GM12891 (cell line): ENCODE data around the gene ZSWIM5.
"Not testable (repeated sequence)": the region's sequence is repeated elsewhere in the genome, so short reads cannot be mapped to it uniquely, and the experiment has no call there.

Experiments used
- DNase-seq: peaks from one replicate; pipeline ENCODE4 v3.0.0; 2011; ENCODE audit warnings: low spot score; ENCODE audit not compliant: insufficient read length
- FAIRE-seq: peaks from 2 replicates; lab custom pipeline; 2011; peaks lifted over from hg19 to GRCh38; lab: Jason Lieb, UNC
- PAX5 ChIP-seq: IDR thresholded peaks from 2 replicates; pipeline ENCODE4 v1.6.1; 2011; ENCODE audit warnings: low read length, moderate library complexity, mild to moderate bottlenecking; ENCODE audit not compliant: insufficient read depth, severe bottlenecking
- POLR2A ChIP-seq: IDR thresholded peaks from 2 replicates; pipeline ENCODE4 v1.6.1; 2011; ENCODE audit warnings: low read depth, low read length, control low read depth
- POLR2AphosphoS5 ChIP-seq: IDR thresholded peaks from 2 replicates; pipeline ENCODE4 v1.6.1; 2011; ENCODE audit warnings: low read depth, low read length, control low read depth
- POU2F2 ChIP-seq: IDR thresholded peaks from 2 replicates; pipeline ENCODE4 v1.6.1; 2011; ENCODE audit warnings: low read depth, mild to moderate bottlenecking, control low read depth, low read length, moderate library complexity
- SPI1 ChIP-seq: IDR thresholded peaks from 2 replicates; pipeline ENCODE4 v1.6.1; 2011; ENCODE audit warnings: low read depth, low read length, control low read depth
- TAF1 ChIP-seq: IDR thresholded peaks from 2 replicates; pipeline ENCODE4 v1.6.1; 2011; ENCODE audit warnings: low read depth, low read length, control low read depth

The ZSWIM5 gene

DNA sequence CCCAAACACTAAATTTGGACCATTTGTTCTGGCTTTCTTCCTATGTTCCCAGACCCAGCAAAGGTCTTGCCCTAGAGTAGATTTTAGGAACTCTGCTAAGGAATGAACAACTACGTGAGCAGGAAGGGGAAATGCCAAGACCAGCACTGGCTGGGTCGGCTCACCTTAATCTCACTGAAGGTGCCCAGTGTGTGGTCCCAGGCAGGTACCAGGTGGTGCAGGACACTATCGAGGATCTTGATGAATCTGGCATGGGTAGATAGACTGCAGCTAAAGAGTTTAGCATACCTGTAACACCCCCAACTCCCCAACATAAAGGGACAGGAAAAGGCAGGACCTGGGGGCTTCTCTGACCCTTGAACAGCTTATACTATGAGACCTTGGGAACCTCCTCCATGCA lies 198.3 kb downstream of the ZSWIM5 start:
- FAIRE-seq (no peak), DNase-seq (no peak)
- no peak for TF ChIP-seq POLR2A
- no peak for TF ChIP-seq POLR2AphosphoS5
- TF ChIP-seq POU2F2 = no peak
- TF ChIP-seq SPI1 = no peak
- TF ChIP-seq TAF1 = no peak
- no peak for TF ChIP-seq PAX5

DNA sequence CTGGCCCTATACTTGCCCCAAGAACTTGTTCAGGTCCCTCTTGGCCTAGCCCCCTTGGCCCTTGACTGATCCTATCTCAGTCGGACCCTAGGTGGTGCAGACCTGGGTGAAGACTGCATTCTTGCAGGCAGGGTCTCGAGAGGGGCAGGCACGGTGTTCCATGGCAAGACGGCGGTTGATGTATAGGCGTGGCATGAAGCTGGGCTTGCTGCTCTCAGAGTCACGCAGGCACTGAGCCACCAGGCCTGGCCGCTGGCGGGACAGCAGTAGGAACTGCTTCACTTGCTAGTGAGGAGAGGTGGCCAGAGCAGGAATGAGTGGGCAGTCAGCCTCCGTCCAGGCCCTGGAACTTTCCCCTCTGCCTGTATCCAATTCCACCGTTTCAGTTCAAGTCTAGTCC lies 199.1 kb downstream of the ZSWIM5 start:
- TF ChIP-seq POLR2AphosphoS5 (no peak), PAX5 (no peak), POU2F2 (no peak), POLR2A (no peak), SPI1 (no peak), TAF1 (no peak)
- no peak for DNase-seq
- FAIRE-seq = no peak

DNA sequence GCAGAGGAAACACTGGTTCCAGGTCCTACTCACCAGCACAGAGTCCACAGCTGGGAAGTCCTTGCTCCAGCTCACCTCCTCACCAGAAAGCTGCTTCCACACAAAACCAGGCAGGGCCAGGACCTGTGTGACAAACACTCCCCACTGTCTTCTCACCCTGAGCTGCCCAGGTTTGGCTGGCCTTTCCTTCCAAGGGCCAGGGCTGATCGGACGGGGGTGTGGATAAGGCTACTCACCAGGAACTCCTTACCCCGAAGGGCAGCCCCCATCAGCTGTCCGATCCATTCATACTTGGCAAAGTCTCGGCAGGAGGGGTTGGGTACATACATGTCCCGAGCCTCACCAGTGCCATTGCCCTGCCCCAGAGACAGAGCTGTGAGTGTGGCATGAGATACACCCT lies 200.6 kb downstream of the ZSWIM5 start:
- TF ChIP-seq POLR2AphosphoS5 = no peak
- TF ChIP-seq POU2F2 = no peak
- TF ChIP-seq PAX5 = no peak
- no peak for TF ChIP-seq SPI1
- TF ChIP-seq TAF1 = no peak
- TF ChIP-seq POLR2A = no peak
- FAIRE-seq = no peak
- no peak for DNase-seq

DNA sequence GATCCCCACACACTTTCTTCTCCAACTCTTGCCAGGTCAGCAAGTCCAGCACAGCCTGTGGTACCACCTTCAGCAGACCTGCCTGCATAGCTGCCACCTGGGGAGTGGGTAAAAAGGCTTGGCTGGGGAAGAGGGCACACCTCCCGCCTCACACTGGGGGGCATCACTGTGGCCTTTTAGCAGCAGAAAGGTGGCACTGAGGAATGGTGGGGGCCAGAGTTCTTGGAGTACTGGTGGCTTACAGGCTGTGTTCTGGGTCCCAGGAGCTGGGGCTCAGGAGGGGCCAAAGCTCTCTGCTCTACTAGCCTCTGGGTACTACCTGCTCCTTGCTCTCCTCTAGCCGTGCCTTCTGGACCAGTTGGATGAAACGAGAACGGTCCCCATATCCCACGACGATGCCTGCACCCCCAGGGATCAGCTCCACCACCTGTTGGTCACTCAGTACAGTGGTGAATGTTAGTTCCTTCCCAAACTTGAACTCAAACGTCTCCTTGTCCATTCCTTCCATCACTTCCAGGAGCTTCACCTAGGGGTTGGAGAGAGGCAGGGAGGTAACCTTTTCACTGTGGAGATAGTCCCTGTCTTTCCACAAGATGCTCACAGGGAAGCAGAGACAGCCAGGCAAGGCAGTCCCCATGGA lies 202.0 kb downstream of the ZSWIM5 start:
- FAIRE-seq (no peak), DNase-seq (no peak)
- TF ChIP-seq SPI1 (no peak), POLR2AphosphoS5 (no peak), PAX5 (no peak), TAF1 (no peak), POU2F2 (no peak), POLR2A (no peak)

DNA sequence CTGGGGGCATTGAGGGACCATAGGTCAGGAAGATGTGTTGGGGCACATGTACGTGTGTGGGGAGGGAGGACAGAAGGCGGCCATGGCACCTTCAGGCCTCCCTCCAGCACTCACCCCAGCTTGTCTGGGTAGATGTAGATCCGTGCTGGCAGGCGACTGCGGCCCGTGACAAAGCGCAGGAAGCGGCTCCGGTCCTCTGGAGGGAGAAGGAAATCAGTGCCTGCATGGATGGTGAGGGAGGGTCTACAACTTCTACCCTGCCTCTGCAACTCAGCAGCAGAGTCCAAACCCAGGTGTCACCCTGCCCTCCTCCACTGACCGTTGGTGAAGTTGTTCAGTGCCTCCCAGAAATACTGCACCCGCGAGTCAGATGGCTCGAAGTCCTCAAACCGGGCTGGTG lies 202.7 kb downstream of the ZSWIM5 start:
- TF ChIP-seq TAF1 (no peak), POU2F2 (no peak), PAX5 (no peak), SPI1 (no peak), POLR2AphosphoS5 (no peak), POLR2A (no peak)
- no peak for FAIRE-seq
- DNase-seq = no peak

DNA sequence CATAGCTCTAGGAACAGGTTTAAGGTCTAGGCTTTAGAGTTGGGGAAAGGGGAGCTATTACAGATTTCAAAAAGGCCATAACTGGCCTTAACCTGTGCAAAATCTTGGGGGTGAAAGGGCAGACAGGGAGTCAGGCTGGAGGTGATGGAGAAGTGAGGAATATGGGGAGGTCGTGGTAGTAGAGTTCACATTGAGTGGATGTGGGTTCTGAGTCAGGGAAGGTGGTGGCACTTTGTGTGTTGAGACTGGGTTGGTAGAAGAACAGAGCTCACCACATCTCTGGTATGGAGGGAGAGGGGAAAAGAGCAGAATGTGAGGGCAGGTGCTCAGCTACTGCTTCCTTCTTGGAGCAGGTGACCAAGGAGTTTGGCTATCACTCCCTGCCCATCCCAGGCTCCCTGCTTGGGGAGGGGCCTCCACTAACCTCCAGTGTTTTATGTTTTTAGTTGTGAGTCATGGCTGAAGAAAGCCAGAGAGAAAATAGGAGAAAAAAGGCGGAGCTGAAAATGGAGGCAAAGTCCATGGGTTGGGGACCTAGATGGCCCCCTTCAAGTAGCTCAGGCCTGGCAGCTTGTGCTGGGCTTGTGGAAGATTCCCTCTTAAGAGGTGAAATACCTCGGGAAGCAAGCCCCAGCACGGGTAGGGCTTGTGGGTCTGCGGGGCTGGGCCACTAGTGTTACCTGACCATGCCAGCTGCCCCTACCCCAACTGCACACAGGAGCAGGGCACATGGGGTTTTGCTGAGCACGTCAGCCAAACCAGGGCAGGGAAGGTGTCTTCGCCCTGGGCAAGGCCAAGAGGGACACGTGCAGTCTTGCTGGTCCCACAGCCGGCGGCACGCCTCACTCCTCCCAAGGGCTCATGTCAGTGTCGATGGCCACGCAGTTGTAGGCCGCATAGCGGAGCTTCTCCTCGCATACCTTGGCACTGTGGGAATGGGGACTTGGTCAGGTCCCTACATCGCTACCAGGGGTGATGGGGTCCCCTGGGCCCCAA lies 203.5 kb downstream of the ZSWIM5 start:
- TF ChIP-seq PAX5 (no peak), TAF1 (no peak), POU2F2 (no peak), POLR2A (no peak), POLR2AphosphoS5 (no peak), SPI1 (no peak)
- FAIRE-seq = no peak
- DNase-seq = no peak

DNA sequence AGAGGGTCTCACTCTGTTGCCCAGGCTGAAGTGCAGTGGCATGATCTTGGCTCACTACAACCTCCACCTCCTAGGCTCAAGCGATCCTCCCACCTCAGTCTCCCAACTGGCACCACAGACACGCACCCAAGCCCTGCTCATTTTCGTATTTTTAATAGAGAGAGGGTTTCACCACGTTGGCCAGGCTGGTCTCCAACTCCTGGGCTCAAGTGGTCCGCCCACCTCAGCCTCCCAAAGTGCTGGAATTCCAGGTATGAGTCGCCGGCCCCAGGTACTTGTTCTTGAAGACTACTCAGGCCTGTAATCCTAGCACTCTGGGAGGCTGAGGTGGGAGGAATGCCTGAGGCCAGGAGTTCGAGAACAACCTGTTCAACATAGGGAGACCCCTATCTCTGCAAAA lies 204.8 kb downstream of the ZSWIM5 start:
- FAIRE-seq, DNase-seq: not testable (repeated sequence)

DNA sequence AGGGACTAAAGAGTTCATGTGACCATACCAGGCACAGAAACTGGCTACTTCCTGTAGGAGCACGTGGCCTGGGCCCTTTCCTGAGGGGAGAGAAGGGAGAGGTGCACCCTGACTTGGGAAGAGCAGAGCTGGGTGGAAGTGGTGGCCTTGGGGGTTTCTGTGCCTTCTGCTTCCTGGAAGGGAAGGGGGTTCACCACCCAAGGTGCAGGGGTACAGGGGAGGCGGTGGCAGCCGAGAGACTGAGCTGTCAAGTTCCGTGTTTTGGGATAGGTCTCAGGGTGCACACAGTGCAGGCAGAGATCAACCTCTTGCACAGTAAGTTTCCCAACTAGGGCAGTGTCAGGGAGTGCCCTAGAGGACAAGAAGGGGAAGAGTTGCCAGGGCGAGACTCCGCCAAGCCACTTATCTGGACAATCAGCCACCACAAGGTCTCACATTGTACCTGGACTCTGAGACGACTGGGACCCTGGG lies 205.4 kb downstream of the ZSWIM5 start:
- FAIRE-seq = no peak
- TF ChIP-seq POLR2A = no peak
- TF ChIP-seq POLR2AphosphoS5 = 0 out of 2 replicates have a peak, but pooled peaks have one; percentile 29
- no peak for DNase-seq

DNA sequence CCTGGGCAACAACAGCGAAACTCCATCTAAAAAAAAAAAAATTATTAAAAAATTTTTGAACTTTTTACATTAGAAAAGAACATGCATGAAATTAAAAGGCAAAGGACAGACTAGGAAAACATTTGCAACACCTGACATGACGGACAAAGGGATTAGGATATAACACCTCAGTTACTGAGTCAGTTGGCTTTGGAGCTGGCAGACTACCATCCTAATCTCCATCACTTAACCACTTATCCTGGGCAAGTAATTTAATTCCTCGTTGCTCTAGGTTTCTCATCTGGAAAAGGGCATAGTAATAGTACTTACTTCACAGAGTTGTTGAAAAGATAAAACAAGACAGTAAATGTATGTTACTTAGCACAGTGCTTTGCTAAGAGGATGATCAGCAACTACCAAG lies 207.2 kb downstream of the ZSWIM5 start:
- TF ChIP-seq SPI1 (no peak), POLR2AphosphoS5 (no peak), TAF1 (no peak), PAX5 (no peak)
- no peak for DNase-seq
- no peak for FAIRE-seq

DNA sequence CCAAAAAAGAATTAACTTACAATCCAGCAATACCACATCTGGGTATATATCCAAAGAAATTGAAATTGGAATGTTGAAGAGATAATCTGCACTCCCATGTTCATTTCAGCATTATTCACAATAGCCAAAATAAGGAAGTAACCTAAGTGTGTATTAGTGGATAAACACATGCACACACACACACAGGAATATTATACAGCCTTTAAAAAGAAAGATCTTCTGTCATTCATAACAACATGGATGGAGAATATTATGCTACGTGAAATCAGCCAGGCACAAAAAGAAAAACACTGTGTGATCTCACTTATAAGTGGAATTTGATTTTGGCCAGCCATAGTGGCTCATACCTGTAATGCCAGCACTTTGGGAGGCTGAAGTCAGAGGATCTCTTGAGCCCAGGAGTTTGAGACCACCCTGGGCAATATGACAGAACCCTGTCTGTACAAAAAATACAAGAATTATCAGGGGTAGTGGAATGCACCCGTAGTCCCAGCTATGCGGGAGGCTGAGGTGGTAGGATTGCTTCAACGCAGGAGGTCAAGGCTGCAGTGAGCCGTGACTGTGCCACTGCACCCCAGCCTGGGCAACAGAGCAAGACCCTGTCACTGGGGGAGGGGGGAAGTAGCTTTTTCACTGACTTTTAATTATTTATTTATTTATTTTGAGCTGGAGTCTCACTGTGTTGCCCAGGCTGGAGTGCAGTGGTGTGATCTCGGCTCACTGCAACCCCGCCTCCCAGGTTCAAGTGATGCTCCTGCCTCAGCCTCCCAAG lies 210.8 kb downstream of the ZSWIM5 start:
- TF ChIP-seq POU2F2 (no peak), POLR2A (no peak), POLR2AphosphoS5 (no peak), PAX5 (no peak), TAF1 (no peak), SPI1 (no peak)
- DNase-seq (no peak), FAIRE-seq (no peak)
